ENCODE results near the gene BABAM2.

Gene BABAM2

GRCh38 chr2:28185891-28186290, 295.4 kb downstream of the BABAM2 start:
- no peak for DNase-seq (ENCODE audit: low read depth in 2 of 2, low spot score in 1 of 2)

GRCh38 chr2:28187186-28187585, 296.7 kb downstream of the BABAM2 start:
- no peak for DNase-seq (ENCODE audit: low read depth in 2 of 2, low spot score in 1 of 2)

- DNase-seq (ENCODE audit: low read depth in 2 of 2, low spot score in 1 of 2): no peak
Observed at GRCh38 chr2:28188436-28188835, 297.9 kb downstream of the BABAM2 start.

GRCh38 chr2:28193630-28194403, 303.3 kb downstream of the BABAM2 start:
- DNase-seq (ENCODE audit: low read depth in 2 of 2, low spot score in 1 of 2): no peak

GRCh38 chr2:28199995-28200679, 309.6 kb downstream of the BABAM2 start:
- no peak for DNase-seq (ENCODE audit: low read depth in 2 of 2, low spot score in 1 of 2)

- DNase-seq (ENCODE audit: low read depth in 2 of 2, low spot score in 1 of 2): no peak
Observed at GRCh38 chr2:28201671-28202180, 311.2 kb downstream of the BABAM2 start.

GRCh38 chr2:28202719-28203118, 312.2 kb downstream of the BABAM2 start:
- no peak for DNase-seq (ENCODE audit: low read depth in 2 of 2, low spot score in 1 of 2)

GRCh38 chr2:28206762-28207161, 316.2 kb downstream of the BABAM2 start:
- DNase-seq (ENCODE audit: low read depth in 2 of 2, low spot score in 1 of 2): no peak

GRCh38 chr2:28209261-28209691, 318.7 kb downstream of the BABAM2 start:
- DNase-seq (ENCODE audit: low read depth in 2 of 2, low spot score in 1 of 2): no peak

- DNase-seq (ENCODE audit: low read depth in 2 of 2, low spot score in 1 of 2): no peak
Observed at GRCh38 chr2:28209864-28210263, 319.3 kb downstream of the BABAM2 start.

- DNase-seq (ENCODE audit: low read depth in 2 of 2, low spot score in 1 of 2): no peak
Observed at GRCh38 chr2:28210535-28210934, 320.0 kb downstream of the BABAM2 start.

- no peak for DNase-seq (ENCODE audit: low read depth in 2 of 2, low spot score in 1 of 2)
Observed at GRCh38 chr2:28216331-28216730, 325.8 kb downstream of the BABAM2 start.

- no peak for DNase-seq (ENCODE audit: low read depth in 2 of 2, low spot score in 1 of 2)
Observed at GRCh38 chr2:28217042-28217740, 326.7 kb downstream of the BABAM2 start.

GRCh38 chr2:28219138-28219537, 328.6 kb downstream of the BABAM2 start:
- no peak for DNase-seq (ENCODE audit: low read depth in 2 of 2, low spot score in 1 of 2)

- no peak for DNase-seq (ENCODE audit: low read depth in 2 of 2, low spot score in 1 of 2)
Observed at GRCh38 chr2:28219758-28220368, 329.3 kb downstream of the BABAM2 start.

GRCh38 chr2:28224648-28225472, 334.3 kb downstream of the BABAM2 start:
- DNase-seq (ENCODE audit: low read depth in 2 of 2, low spot score in 1 of 2): no peak

GRCh38 chr2:28225473-28226080, 335.0 kb downstream of the BABAM2 start:
- no peak for DNase-seq (ENCODE audit: low read depth in 2 of 2, low spot score in 1 of 2)

- no peak for DNase-seq (ENCODE audit: low read depth in 2 of 2, low spot score in 1 of 2)
Observed at GRCh38 chr2:28226558-28226957, 336.0 kb downstream of the BABAM2 start.

- DNase-seq (ENCODE audit: low read depth in 2 of 2, low spot score in 1 of 2): no peak
Observed at GRCh38 chr2:28227498-28227897, 337.0 kb downstream of the BABAM2 start.

GRCh38 chr2:28228434-28228995, 338.0 kb downstream of the BABAM2 start:
- no peak for DNase-seq (ENCODE audit: low read depth in 2 of 2, low spot score in 1 of 2)

Data from stimulated activated CD8-positive, alpha-beta memory T cell treated with anti-CD3 and anti-CD28 coated beads, Interleukin-4, amount 100 ng/mL, for 4 hours (primary cell).